PC-9 (cell line): ENCODE measurements around the gene NRG2. TPM values are rescaled to one million over a fixed set of nuclear protein-coding genes. Genes with fewer than 3 reads are reported as not detected.
A peak's percentile ranks its signal among the peaks of the same experiment; 100 is the strongest.

Source experiments
- BruUV-seq: library from RNA; stranded (reverse); fragments of 400-500 nt; replicated peaks from 2 replicates; lab custom pipeline; 2021; lab: Mats Ljungman, UMichigan
- CTCF ChIA-PET: fragments of 300-600 bp; sonication (Branson Sonifier 250); formaldehyde crosslinking; loops from one replicate; lab custom pipeline; 2022; ENCODE audit warnings: antibody characterized with exemption; lab: Charles Lee
- POLR2A ChIA-PET: fragments of 300-600 bp; sonication (Branson Sonifier 250); formaldehyde crosslinking; loops from one replicate; lab custom pipeline; 2022; ENCODE audit warnings: antibody characterized with exemption; ENCODE audit not compliant: unreplicated experiment; lab: Charles Lee
- DNase-seq, 2 experiments: peaks; one replicate each; pipeline versions ENCODE4 v3.0.0 to v3.0.0-alpha.2; 2015 to 2022; ENCODE audit warnings: mixed read lengths in 1 of 2
- H2AFZ ChIP-seq: fragments of 200-600 bp; sonication (generic); 2 replicates; pipeline ENCODE4 v1.8.1; 2017; ENCODE audit warnings: antibody characterized with exemption
- H3F3A ChIP-seq: fragments of 200-600 bp; sonication (generic); 2 replicates; pipeline ENCODE4 v1.8.1; 2017; ENCODE audit warnings: antibody characterized with exemption, mild to moderate bottlenecking, low read depth; ENCODE audit not compliant: insufficient read depth
- H3K27ac ChIP-seq: fragments of 200-600 bp; sonication (generic); 2 replicates; pipeline ENCODE4 v1.6.1; 2016; ENCODE audit warnings: mixed run types
- H3K27me3 ChIP-seq: fragments of 200-600 bp; sonication (generic); 2 replicates; pipeline ENCODE4 v1.6.1; 2016; ENCODE audit warnings: low read depth, mixed run types; ENCODE audit not compliant: insufficient read depth
- H3K36me3 ChIP-seq: fragments of 200-600 bp; sonication (generic); 2 replicates; pipeline ENCODE4 v1.6.1; 2016; ENCODE audit warnings: low read depth, mixed run types
- H3K4me1 ChIP-seq: fragments of 200-600 bp; sonication (generic); replicated peaks from 2 replicates; pipeline ENCODE4 v1.6.1; 2016; ENCODE audit warnings: mixed run types; ENCODE audit not compliant: insufficient read depth
- H3K4me2 ChIP-seq: fragments of 200-600 bp; sonication (generic); 2 replicates; pipeline ENCODE4 v1.6.1; 2017; ENCODE audit warnings: mixed run types
- H3K4me3 ChIP-seq: fragments of 200-600 bp; sonication (generic); 2 replicates; pipeline ENCODE4 v1.6.1; 2016; ENCODE audit warnings: mixed run types
- H3K79me2 ChIP-seq: fragments of 200-600 bp; sonication (generic); 2 replicates; pipeline ENCODE4 v1.6.1; 2017; ENCODE audit warnings: low read depth, mixed run types
- H3K9me2 ChIP-seq: fragments of 200-600 bp; sonication (generic); 2 replicates; pipeline ENCODE4 v1.8.1; 2017; ENCODE audit warnings: mild to moderate bottlenecking; ENCODE audit not compliant: insufficient read depth
- H3K9me3 ChIP-seq: fragments of 200-600 bp; sonication (generic); 2 replicates; pipeline ENCODE4 v1.8.1; 2016; ENCODE audit warnings: low read depth; ENCODE audit not compliant: insufficient read depth
- H4K20me1 ChIP-seq: fragments of 200-600 bp; sonication (generic); 2 replicates; pipeline ENCODE4 v1.8.1; 2017; ENCODE audit not compliant: insufficient read depth
- EZH2 ChIP-seq: fragments of 200-600 bp; sonication (generic); IDR thresholded peaks from 2 replicates; pipeline ENCODE4 v1.8.0; 2017; ENCODE audit warnings: antibody characterized with exemption, low read depth
- intact Hi-C: fragments of 100-400 bp; cut with micrococcal nuclease; formaldehyde crosslinking; loops from one replicate; pipeline ENCODE4 v1.10.0; 2022; ENCODE audit not compliant: unreplicated experiment
- total RNA-seq: library from RNA; stranded (reverse); gene quantifications from 2 replicates; pipeline ENCODE4 v1.2.3, GENCODE V29; 2021
- TF ChIP-seq, protein P1 (sequence below): fragments of 200-600 bp; sonication (generic); conservative IDR thresholded peaks from 2 replicates; pipeline ENCODE4 v1.6.1; 2017; ENCODE audit warnings: mixed run types, antibody characterized with exemption, mild to moderate bottlenecking, moderate library complexity

Gene NRG2
- total RNA-seq, 1 experiment from 2014 or later = not detected

DNA sequence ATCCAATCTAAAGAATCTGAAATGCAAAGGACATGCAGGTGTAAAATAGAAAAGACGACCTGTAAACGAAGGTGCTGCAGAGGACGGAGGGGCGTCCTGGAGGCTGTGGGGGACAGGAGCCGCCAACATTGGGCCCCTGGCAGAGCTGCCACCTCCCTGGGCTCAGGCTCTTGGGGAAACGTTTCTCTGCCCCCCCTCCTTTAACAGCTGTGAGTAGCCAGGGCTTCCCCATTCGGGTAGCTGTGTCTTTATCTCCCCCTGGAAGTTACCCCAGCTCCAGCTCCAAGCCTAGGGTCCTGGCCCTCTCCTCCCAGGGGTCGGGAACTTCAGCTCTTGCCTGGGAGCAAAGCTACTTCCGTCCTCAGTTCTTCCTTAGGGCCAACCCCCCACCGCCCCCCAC lies 196.0 kb downstream of the NRG2 start:
- Histone ChIP-seq H4K20me1 (no peaks in the 10 kb centered on the region), H3K4me1 (no peaks in the 10 kb centered on the region), H3F3A (no peaks in the 10 kb centered on the region), H3K4me3 (no peak overlapping the region), H3K9me2 (no peaks in the 10 kb centered on the region), H3K27ac (no peak overlapping the region), H3K36me3 (no peaks in the 10 kb centered on the region), H3K9me3 (no peaks in the 10 kb centered on the region), H2AFZ (no peak overlapping the region), H3K4me2 (no peak overlapping the region), H3K79me2 (no peaks in the 10 kb centered on the region), H3K27me3 (peaks cover 7% of the 10 kb centered on the region; the same call in 1 of the 2 replicates)
- POLR2A ChIA-PET = no interaction called here
- intact Hi-C loops = no loop called here
- CTCF ChIA-PET = no interaction called here
- DNase-seq = no peak
- no peak for TF ChIP-seq EZH2
- TF ChIP-seq, protein P1, sequence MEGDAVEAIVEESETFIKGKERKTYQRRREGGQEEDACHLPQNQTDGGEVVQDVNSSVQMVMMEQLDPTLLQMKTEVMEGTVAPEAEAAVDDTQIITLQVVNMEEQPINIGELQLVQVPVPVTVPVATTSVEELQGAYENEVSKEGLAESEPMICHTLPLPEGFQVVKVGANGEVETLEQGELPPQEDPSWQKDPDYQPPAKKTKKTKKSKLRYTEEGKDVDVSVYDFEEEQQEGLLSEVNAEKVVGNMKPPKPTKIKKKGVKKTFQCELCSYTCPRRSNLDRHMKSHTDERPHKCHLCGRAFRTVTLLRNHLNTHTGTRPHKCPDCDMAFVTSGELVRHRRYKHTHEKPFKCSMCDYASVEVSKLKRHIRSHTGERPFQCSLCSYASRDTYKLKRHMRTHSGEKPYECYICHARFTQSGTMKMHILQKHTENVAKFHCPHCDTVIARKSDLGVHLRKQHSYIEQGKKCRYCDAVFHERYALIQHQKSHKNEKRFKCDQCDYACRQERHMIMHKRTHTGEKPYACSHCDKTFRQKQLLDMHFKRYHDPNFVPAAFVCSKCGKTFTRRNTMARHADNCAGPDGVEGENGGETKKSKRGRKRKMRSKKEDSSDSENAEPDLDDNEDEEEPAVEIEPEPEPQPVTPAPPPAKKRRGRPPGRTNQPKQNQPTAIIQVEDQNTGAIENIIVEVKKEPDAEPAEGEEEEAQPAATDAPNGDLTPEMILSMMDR = no peak
- no TSS peak for BruUV-seq

- ChIA-PET CTCF (no interaction called here), POLR2A (no interaction called here)
- TF ChIP-seq EZH2 = no peak
- TF ChIP-seq, protein P1 = no peak
- Histone ChIP-seq H3K27ac (no peak overlapping the region), H3K9me2 (no peaks in the 10 kb centered on the region), H3K79me2 (no peaks in the 10 kb centered on the region), H3K36me3 (no peaks in the 10 kb centered on the region), H3K27me3 (peaks cover 7% of the 10 kb centered on the region; the same call in 1 of the 2 replicates), H3K4me2 (no peak overlapping the region), H3K4me1 (no peaks in the 10 kb centered on the region), H3K4me3 (no peak overlapping the region), H3K9me3 (no peaks in the 10 kb centered on the region), H4K20me1 (no peaks in the 10 kb centered on the region), H3F3A (no peaks in the 10 kb centered on the region), H2AFZ (no peak overlapping the region)
- no peak for DNase-seq
- intact Hi-C loops = no loop called here
- no TSS peak for BruUV-seq
These were observed 197.0 kb downstream of the NRG2 start for GRCh38 chr5:139845846-139846681.

DNA sequence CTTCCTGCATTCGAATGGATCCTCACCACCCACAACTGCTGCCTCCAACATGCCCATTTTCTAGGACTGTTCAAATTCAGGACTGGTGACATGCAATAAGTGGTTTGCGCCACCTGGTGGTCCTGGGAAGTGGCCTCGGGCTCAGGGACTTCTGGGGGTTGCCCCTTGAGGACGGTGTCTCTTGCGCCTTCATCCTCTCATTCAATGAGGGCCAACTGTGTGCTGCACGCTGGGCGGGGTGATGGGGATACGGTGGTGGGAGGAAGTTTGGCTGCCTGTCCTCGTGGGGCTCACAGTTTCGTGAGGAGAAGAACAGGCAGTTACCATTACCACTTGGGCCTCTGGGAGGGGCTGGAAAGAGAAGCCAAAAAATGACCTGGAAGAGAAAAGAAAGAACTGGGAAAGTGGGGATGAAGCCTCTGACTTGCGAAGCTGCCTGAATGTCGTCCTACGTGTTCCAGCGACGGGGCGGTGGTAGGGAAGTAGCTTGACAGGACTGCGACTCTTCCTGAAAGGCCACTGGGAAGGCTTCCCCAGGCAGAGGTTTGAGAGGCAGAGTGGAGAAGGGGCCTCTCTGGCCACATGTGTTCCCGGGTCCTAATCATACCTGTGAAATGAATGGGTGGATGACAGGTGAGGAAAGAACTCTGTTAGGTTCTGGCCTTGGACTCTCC lies 198.5 kb downstream of the NRG2 start:
- ChIA-PET CTCF (no interaction called here), POLR2A (interaction anchor here (0.6 kb wide), 1 partner anchor 172 kb away, joined by 6 read pairs; no protein-coding TSS in a partner anchor)
- H3K79me2 ChIP-seq = no peaks in the 10 kb centered on the region
- TF ChIP-seq, protein P1 = peak; percentile 70
- TF ChIP-seq EZH2 = no peak
- no peaks in the 10 kb centered on the region for H3F3A ChIP-seq
- no peak overlapping the region for H3K4me3 ChIP-seq
- H3K9me3 ChIP-seq = no peaks in the 10 kb centered on the region
- no peak overlapping the region for H3K4me2 ChIP-seq
- no peak overlapping the region for H3K27ac ChIP-seq
- no peaks in the 10 kb centered on the region for H4K20me1 ChIP-seq
- no peaks in the 10 kb centered on the region for H3K9me2 ChIP-seq
- no TSS peak for BruUV-seq
- peak; percentile 44 to 48 for DNase-seq
- no peaks in the 10 kb centered on the region for H3K4me1 ChIP-seq
- intact Hi-C loops = loop anchor here (1.0 kb wide), 1 partner anchor 57 kb away; no protein-coding TSS in a partner anchor
- H3K27me3 ChIP-seq = peaks cover 7% of the 10 kb centered on the region; the same call in 1 of the 2 replicates
- no peaks in the 10 kb centered on the region for H3K36me3 ChIP-seq
- no peak overlapping the region for H2AFZ ChIP-seq
